Amniotic stem cell (primary cell): ENCODE data around the gene IKZF3.
"Not testable (repeated sequence)": the region's sequence is repeated elsewhere in the genome, so short reads cannot be mapped to it uniquely, and the experiment has no call there.

ENCODE experiments used
- DNase-seq: peaks from one replicate; lab custom pipeline; 2025; lab: John Stamatoyannopoulos, UW

The IKZF3 gene

GRCh38 chr17:39738983-39739884, 124.9 kb downstream of the IKZF3 start:
- no peak for DNase-seq

- DNase-seq, result no peak
Observed at GRCh38 chr17:39738568-39738901, 125.6 kb downstream of the IKZF3 start.

GRCh38 chr17:39737760-39738567, 126.1 kb downstream of the IKZF3 start, which contains the start of gene GRB7:
GRB7 (plus strand) TSS chr17:39737938; CDS start chr17:39742302, 4,364 bp downstream.
- no peak for DNase-seq

GRCh38 chr17:39737206-39737759, 126.8 kb downstream of the IKZF3 start:
- DNase-seq, result no peak

GRCh38 chr17:39736319-39737165, 127.6 kb downstream of the IKZF3 start:
- DNase-seq, result no peak

GRCh38 chr17:39735882-39736281, 128.2 kb downstream of the IKZF3 start:
- DNase-seq, result no peak

- no peak for DNase-seq
Observed at GRCh38 chr17:39732586-39732985, 131.5 kb downstream of the IKZF3 start.

GRCh38 chr17:39730095-39730921, 133.8 kb downstream of the IKZF3 start, which contains the start of gene MIEN1:
MIEN1 (minus strand) TSS chr17:39730532; CDS start chr17:39730495, 37 bp downstream.
- peak; percentile 52 for DNase-seq

GRCh38 chr17:39729280-39729851, 134.7 kb downstream of the IKZF3 start:
- DNase-seq, result no peak

- no peak for DNase-seq
Observed at GRCh38 chr17:39727556-39727955, 136.6 kb downstream of the IKZF3 start.

GRCh38 chr17:39726617-39727016, 137.5 kb downstream of the IKZF3 start:
- DNase-seq, result no peak

GRCh38 chr17:39725923-39726322, 138.2 kb downstream of the IKZF3 start:
- not testable (repeated sequence) for DNase-seq

- DNase-seq, result no peak
Observed at GRCh38 chr17:39724731-39725130, 139.4 kb downstream of the IKZF3 start.

- no peak for DNase-seq
Observed at GRCh38 chr17:39722965-39723848, 140.9 kb downstream of the IKZF3 start.

- no peak for DNase-seq
Observed at GRCh38 chr17:39722104-39722503, 142.0 kb downstream of the IKZF3 start.

- DNase-seq, result no peak
Observed at GRCh38 chr17:39719563-39720355, 144.4 kb downstream of the IKZF3 start.

GRCh38 chr17:39717660-39718059, 146.5 kb downstream of the IKZF3 start:
- no peak for DNase-seq

- no peak for DNase-seq
Observed at GRCh38 chr17:39716879-39717536, 147.1 kb downstream of the IKZF3 start.
